GM21529 (cell line): ENCODE measurements around the gene COBLL1.

Source experiments
- ATAC-seq: cut with Tn5 transposase; IDR thresholded peaks from one replicate; pipeline ENCODE4 v1.9.1; 2021; ENCODE audit not compliant: unreplicated experiment

The COBLL1 gene

GRCh38 chr2:164760179-164760578, 81.4 kb downstream of the COBLL1 start:
- ATAC-seq, result no peak

GRCh38 chr2:164757934-164758695, 83.5 kb downstream of the COBLL1 start:
- no peak for ATAC-seq

DNA sequence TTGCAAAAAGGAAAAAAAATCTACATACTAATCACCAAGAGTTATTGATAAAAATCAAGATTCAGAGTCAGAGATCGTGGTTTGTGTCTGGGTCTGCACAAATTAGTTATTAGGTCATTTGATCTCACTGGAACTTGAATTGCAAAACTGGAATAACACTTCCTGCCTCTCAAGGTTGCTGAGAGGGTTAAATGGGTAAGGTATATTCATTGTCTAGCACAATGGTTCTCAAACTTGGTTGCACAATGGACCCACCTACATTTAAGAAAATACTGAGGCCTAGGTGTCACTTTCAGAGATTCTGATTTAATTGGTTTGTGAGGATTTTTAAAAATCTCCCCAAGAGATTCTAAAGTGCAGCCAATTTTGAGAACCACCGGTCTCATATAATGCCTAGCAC, 84.8 kb downstream of the COBLL1 start:
- ATAC-seq, result no peak

GRCh38 chr2:164755952-164756351, 85.7 kb downstream of the COBLL1 start:
- ATAC-seq, result no peak

GRCh38 chr2:164754157-164755093, 87.2 kb downstream of the COBLL1 start:
- ATAC-seq, result no peak

DNA sequence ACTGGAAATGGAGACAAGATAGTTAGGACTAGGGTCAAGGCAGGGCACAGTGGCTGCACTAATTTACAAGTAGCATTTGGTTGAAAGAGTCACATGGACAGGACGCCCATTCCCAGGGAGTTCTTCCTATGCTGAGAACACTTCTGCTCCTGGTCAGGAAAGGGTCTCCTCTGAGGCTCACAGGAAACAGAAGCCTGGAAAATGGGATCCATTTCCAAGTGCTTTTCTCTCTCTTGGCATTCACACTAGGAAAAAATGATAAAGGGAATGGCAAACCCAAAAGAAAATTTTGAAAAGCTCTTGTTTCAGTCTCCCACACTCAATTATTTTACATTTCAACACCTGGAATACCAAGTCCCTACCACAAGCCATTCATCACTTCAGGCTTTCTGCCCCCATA, 88.7 kb downstream of the COBLL1 start:
- no peak for ATAC-seq

GRCh38 chr2:164747783-164748433, 93.7 kb downstream of the COBLL1 start:
- ATAC-seq, result no peak

GRCh38 chr2:164747140-164747539, 94.5 kb downstream of the COBLL1 start:
- no peak for ATAC-seq

- no peak for ATAC-seq
These were observed 94.9 kb downstream of the COBLL1 start for GRCh38 chr2:164746713-164747112.

GRCh38 chr2:164745012-164745797, 96.4 kb downstream of the COBLL1 start:
- no peak for ATAC-seq

DNA sequence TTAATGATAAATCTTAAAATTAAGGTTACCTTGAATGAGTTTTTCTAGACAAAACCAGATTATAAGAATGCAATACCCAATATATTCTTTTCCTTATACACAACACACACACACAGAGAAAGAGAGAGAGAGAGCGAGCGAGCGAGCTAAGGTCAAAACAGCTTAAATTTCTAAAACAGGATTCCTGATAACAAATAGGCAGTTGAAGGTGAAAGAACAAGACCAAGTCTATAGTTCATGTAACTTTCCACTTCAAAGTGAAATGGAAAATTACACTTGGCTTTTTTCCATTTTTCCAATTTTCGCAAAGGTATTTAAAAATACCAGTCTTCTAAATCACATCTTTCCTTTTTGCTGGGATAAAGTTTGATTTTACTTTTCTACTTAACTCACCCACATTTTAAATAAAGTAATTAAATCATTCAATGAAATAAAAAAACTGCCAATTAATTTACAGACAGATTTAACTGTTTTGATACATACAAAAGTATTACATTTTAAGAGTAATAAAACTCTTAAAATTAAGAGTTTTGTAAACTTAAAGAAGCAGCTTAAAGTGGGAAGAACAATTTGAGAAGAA, 98.8 kb downstream of the COBLL1 start:
- ATAC-seq, result no peak

GRCh38 chr2:164739966-164740365, 101.7 kb downstream of the COBLL1 start:
- ATAC-seq, result no peak

- ATAC-seq, result peak; percentile 81
These were observed 104.0 kb downstream of the COBLL1 start for GRCh38 chr2:164737612-164738081.

DNA sequence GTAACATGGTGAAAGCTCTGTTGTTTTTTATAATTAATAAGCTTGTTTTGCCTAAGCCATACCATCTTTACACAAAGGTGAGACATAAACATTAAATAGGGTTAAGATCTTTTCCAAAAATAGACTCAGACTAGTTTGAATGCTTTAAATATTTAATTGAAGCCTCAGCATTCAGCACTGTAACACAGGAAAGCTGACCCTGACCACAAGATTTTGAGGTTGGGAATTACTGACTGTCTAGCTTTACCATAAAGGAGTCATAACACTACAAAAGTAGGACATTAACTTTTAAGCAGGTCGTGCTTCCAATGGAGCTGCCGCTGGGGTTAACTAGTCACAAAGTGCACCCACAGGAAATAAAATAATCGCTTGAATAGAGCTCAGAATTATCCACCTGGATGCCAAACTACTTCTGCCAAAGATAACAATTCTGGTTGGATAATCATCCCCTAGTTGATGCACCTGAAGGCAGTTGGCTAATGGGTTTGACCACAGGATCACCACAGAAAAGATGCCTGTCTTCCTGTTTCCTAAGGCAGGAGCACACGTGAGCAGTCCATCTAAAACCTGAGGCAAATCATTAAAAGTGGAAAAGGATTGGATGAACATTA, 106.2 kb downstream of the COBLL1 start:
- ATAC-seq, result no peak

DNA sequence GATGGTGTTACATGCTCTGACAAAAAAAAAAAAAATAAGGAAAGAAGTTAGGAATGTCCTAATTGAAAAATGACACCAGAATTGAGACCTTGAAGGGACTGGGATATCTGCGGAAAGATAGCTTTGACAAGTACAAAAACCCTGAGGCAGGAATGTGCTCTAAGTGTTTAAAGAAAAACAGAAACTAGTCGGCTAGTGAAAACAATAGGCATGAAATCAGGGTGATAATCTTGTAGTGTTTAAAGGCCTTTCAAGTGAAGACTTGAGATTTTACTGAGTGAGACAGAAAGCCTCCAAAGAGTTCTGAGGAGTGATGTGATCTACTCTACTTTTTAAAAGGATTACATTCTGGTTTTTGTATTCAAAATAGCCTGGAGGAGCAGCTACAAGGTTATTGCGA, 107.4 kb downstream of the COBLL1 start:
- no peak for ATAC-seq

DNA sequence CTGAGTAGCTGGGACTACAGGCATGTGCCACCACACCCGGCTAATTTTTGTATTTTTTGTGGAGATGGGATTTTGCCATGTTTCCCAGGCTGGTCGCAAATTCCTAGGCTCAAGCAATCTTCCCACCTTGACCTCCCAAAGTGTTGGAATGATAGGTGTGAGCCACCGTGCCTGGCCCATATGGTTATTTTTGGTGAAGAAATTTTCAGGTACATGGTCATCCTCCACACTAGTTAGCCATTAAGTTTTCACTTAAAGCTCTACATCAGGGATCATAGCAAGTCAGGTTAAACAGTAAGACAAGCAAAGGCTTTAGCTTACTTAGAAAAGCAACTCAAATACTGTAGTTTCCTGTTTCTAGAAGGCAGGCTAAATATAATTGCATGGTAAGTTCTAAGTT, 116.1 kb downstream of the COBLL1 start:
- ATAC-seq, result no peak

DNA sequence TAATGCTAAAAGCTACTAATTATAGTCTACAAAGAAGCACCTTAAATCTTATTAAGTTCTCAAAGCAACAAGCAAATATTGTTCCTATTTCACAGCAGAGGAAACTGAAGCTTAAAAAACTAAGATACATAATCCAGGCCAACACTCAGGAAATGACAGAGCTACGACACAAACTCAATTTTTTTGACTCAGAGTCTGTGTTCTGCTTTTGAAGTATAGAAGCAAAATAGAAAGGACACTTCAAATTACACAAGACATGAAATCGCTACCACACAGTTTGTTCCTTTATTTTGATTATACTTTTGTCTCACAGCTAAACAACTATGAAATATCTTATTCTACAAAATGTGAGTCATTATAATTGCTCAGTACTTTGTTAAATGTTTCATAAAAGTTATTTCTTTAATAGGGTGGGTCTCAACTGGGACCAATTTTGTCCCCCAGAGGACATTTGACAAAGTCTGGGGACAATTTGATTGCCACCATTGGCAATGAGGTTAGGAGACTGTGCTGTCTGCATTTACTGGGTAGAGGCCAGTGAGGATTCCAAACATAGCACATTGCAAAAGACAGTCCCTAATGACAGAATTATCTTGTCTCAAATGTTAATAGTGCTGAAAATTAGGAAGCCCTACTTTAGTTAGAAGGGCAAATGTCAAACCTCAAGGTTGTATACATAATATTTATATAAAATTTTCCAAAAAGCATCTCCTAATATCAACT, 118.8 kb downstream of the COBLL1 start:
- no peak for ATAC-seq

GRCh38 chr2:164721430-164721829, 120.2 kb downstream of the COBLL1 start:
- ATAC-seq, result no peak
